ENCODE results near the gene SRD5A3.

Gene SRD5A3

DNA sequence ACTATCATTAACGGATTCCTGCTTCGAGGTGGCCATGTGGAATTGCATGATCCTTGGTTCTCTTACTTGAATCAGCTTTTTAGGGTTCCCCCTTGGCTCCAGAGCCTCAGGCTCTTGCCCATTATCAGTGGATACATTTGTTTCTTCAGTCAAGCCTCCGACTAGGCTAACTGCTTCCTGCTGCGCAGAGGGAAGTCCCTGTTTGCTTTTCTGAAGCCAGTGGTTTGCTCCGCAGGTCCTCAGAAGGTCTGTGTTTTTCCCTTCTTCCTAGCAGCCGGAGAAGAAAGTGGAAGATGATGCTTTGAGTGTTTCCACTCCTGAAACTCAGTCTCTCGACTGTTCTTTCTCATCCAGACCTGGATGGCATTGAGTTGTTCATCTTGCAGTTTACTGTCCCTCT, 20.6 kb downstream of the SRD5A3 start:
- TF ChIP-seq, protein P1, sequence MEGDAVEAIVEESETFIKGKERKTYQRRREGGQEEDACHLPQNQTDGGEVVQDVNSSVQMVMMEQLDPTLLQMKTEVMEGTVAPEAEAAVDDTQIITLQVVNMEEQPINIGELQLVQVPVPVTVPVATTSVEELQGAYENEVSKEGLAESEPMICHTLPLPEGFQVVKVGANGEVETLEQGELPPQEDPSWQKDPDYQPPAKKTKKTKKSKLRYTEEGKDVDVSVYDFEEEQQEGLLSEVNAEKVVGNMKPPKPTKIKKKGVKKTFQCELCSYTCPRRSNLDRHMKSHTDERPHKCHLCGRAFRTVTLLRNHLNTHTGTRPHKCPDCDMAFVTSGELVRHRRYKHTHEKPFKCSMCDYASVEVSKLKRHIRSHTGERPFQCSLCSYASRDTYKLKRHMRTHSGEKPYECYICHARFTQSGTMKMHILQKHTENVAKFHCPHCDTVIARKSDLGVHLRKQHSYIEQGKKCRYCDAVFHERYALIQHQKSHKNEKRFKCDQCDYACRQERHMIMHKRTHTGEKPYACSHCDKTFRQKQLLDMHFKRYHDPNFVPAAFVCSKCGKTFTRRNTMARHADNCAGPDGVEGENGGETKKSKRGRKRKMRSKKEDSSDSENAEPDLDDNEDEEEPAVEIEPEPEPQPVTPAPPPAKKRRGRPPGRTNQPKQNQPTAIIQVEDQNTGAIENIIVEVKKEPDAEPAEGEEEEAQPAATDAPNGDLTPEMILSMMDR (conservative IDR thresholded peaks at IDR 0.05): no peak
- H3K27ac ChIP-seq: no peak overlapping the region

DNA sequence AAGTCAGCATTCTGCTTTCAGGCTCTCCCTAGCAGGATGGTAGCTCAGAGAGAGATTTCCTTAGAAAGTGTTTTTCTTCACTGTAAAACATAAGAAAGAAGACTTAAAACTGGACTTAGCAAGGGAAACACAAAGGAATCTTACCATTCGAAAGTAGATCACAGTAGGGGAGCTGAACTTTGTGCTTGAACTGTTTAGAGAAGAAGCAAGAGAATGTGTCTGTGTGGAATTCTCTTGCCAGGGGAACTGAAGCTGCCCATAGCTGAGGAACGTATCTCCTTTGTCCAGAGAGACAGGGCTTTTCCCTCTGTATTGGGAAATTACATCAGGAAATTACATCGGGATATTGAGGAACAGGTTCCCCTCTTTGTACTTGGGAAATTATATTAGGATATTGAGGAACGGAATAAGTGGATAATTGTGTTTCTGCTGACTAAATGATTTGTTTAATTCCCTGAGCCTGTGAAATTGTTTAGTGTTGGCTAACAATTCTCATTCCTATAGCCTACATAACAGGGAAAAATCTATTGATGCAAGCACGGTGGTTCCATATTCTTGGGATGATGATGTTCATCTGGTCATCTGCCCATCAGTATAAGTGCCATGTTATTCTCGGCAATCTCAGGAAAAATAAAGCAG, 21.2 kb downstream of the SRD5A3 start:
- TF ChIP-seq, protein P1 (conservative IDR thresholded peaks at IDR 0.05): no peak
- no peak overlapping the region for H3K27ac ChIP-seq

DNA sequence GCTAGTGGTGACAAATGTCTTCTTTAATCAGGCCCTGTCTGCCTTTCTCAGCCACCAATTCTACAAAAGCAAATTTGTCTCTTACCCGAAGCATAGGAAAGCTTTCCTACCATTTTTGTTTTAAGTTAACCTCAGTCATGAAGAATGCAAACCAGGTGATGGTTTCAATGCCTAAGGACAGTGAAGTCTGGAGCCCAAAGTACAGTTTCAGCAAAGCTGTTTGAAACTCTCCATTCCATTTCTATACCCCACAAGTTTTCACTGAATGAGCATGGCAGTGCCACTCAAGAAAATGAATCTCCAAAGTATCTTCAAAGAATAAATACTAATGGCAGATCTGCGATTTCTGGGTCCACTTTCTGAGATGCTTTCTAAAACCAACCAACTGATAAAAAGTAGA, 23.9 kb downstream of the SRD5A3 start:
- no peak overlapping the region for H3K27ac ChIP-seq
- TF ChIP-seq, protein P1 (conservative IDR thresholded peaks at IDR 0.05): no peak

DNA sequence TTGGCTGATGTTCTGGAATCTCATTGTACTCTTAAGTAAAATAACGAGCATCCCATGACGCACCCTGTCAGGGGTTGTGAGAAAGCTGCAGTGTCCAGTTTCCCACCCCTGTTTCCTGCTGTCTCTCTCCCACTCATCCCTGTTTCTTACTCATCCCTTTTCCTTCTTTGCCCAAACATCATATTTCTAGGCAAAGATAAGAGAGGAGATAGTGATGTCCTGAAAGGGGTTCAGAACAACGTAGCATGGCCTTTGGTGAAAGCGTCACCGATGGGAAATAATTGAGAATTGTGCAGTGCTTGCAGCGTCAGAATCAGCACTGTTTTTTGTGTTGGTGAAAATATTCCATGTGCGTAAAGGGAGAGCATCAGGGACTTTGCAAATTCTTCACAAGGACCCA, 26.2 kb downstream of the SRD5A3 start:
- TF ChIP-seq, protein P1 (conservative IDR thresholded peaks at IDR 0.05): no peak
- no peak overlapping the region for H3K27ac ChIP-seq

DNA sequence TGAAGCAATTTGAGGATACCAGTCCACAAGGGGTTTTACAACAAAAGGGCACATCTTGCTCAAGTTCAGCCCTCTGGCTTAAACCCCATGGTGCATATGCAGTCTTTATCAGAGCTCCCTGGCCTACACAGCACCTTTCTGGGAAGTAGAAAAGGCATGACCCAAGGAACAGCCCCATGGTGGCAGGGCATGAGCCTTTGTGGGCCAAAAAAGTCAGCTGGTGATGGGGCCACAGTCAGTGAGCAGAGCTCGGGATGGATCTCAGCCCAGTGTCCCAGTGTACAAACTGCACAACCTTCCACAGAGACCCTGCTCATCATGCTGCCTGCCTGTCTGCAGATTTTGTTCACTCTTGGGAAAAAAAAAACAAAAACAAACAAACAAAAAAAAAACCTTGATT, 27.4 kb downstream of the SRD5A3 start:
- H3K27ac ChIP-seq: no peak overlapping the region
- TF ChIP-seq, protein P1 (conservative IDR thresholded peaks at IDR 0.05): no peak

DNA sequence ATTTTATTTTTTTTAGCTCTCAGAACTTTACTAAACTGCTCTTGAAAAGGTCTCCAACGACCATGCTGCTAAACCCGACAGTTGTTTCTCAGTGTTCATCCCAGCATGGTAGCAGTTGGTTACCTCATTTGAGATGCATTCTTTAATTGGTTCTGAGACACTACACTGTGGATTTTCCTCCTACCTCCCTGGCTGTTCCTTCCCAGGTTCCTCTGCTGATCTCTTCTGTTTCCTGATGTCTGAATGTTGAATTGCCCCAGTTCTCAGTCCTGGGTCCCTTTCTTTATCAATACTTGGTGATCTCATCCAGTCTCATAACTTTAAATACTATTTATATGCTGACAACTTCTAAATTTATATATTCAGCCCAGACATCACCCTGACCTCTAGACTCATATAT, 30.7 kb downstream of the SRD5A3 start:
- H3K27ac ChIP-seq: no peak overlapping the region
- TF ChIP-seq, protein P1 (conservative IDR thresholded peaks at IDR 0.05): no peak

DNA sequence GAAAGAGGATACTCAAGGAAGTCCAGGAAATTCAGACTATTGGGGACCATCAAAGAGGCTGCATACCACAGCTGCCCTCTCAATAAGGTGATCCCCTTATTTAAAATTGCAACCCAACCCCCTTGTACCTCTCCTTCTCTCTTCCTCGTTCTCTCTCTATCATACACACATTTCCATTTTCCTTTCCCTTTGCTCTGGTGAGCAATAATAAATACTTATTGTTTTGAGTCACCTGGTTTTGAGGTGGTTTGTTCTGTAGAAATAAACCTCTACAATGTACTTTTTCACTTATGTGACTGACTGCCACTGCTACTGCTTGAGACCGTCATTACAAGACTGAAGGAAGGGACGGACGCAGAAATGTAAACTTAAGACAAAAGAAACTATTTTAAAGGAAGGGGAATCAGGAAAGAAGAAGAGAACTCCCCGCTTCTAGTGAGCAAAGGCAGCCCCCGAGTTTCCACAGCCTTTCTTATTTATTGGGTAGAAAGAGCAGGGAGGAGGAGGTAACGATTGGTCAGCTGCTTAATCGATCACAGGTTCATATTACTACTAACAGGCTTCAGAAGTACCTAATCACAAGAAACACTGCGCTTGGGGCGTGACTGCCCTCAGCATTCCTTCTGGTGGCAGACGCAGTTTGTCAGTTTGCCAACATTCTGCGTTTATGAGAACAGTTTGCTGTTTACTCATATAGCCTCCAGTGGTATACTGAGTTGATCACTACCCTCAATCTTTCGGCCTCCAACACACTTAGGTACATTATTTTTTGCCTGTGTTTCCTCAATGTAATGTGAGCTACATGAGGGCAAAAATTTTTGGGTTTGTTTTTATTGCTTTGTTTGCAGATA, 32.8 kb downstream of the SRD5A3 start:
- TF ChIP-seq, protein P1 (conservative IDR thresholded peaks at IDR 0.05): no peak
- H3K27ac ChIP-seq: peak overlapping the region; percentile 49

All from VCaP (cell line).